ENCODE data around the gene KIFAP3. TPM values are rescaled to one million over a fixed set of nuclear protein-coding genes. Genes with fewer than 3 reads are reported as not detected.

The KIFAP3 gene
- total RNA-seq, 4 donors from 2014 or later = 18.5 to 34.0 (median 21.9) TPM

Other genes starting within 250 kb of the KIFAP3 start
- 10 to 100 TPM; 10.8 to 18.3 (median 14.6) TPM for gene SCYL3, start 180.8 kb downstream of the KIFAP3 start, total RNA-seq
- gene NTMT2, start 71.3 kb upstream of the KIFAP3 start, total RNA-seq = not detected

Data from suprapubic skin (tissue), 4 donors.